HepG2 (cell line): ENCODE data around the gene UEVLD. TPM values are rescaled to one million over a fixed set of nuclear protein-coding genes. Genes with fewer than 3 reads are reported as not detected.

Source experiments
- BRD4 ChIP-seq: sonication (generic); formaldehyde crosslinking; IDR thresholded peaks from 2 replicates; pipeline ENCODE4 v1.4.0; 2020; ENCODE audit warnings: missing genetic modification reagents
- CSRNP1 ChIP-seq: sonication (generic); formaldehyde crosslinking; IDR thresholded peaks from 2 replicates; pipeline ENCODE4 v1.8.1; 2023; ENCODE audit warnings: mild to moderate bottlenecking, missing genetic modification reagents
- EEA1 ChIP-seq: sonication (generic); formaldehyde crosslinking; IDR thresholded peaks from 2 replicates; pipeline ENCODE4 v1.5.1; 2020; ENCODE audit warnings: mild to moderate bottlenecking, missing genetic modification reagents, borderline replicate concordance
- KLF13 ChIP-seq: sonication (generic); formaldehyde crosslinking; IDR thresholded peaks from 2 replicates; pipeline ENCODE4 v1.4.0; 2020; ENCODE audit warnings: mild to moderate bottlenecking, missing genetic modification reagents
- NCOR1 ChIP-seq: fragments of 200-600 bp; sonication (generic); IDR thresholded peaks from 2 replicates; pipeline ENCODE4 v1.7.0; 2017; ENCODE audit warnings: antibody characterized with exemption, low read length, borderline replicate concordance
- NFIB ChIP-seq: sonication (generic); formaldehyde crosslinking; IDR thresholded peaks from 2 replicates; pipeline ENCODE4 v1.9.0; 2021; ENCODE audit warnings: missing genetic modification reagents, mild to moderate bottlenecking, borderline replicate concordance
- RFX5 ChIP-seq: IDR thresholded peaks from 2 replicates; pipeline ENCODE4 v1.6.1; 2011; ENCODE audit warnings: low read depth, low read length, improper control_type of control experiment
- SMAD1 ChIP-seq: sonication (generic); formaldehyde crosslinking; IDR thresholded peaks from 2 replicates; pipeline ENCODE4 v1.4.0; 2020; ENCODE audit warnings: missing genetic modification reagents, low read depth, mild to moderate bottlenecking, borderline replicate concordance
- SSRP1 ChIP-seq: IDR thresholded peaks from 2 replicates; pipeline ENCODE4 v1.6.1; 2016; ENCODE audit warnings: control low read depth
- ZBTB39 ChIP-seq: sonication (generic); formaldehyde crosslinking; IDR thresholded peaks from 2 replicates; pipeline ENCODE4 v1.5.0; 2020; ENCODE audit warnings: missing genetic modification reagents
- ZNF614 ChIP-seq: IDR thresholded peaks from 2 replicates; pipeline ENCODE4 v1.6.1; 2018; ENCODE audit warnings: missing biosample characterization, missing genetic modification reagents, inconsistent platforms, borderline replicate concordance
- ZNF747 ChIP-seq: sonication (generic); formaldehyde crosslinking; IDR thresholded peaks from 2 replicates; pipeline ENCODE4 v1.8.1; 2023; ENCODE audit warnings: missing genetic modification reagents, mild to moderate bottlenecking, borderline replicate concordance
- ZNF879 ChIP-seq: sonication (generic); formaldehyde crosslinking; IDR thresholded peaks from 2 replicates; pipeline ENCODE4 v1.8.1; 2023; ENCODE audit warnings: missing genetic modification reagents
- polyA plus RNA-seq, 8 experiments: library from polyadenylated mRNA; depleted of rRNA in 3 of 8; stranded (reverse) in 7 of 8; unstranded in 1 of 8; fragments of >200 nt; fragmentation: Illumina TruSeq in 4 of 8; extraction: Trizol in 4 of 8; gene quantifications; 2 replicates each; pipeline versions ENCODE4 v1.2.1 to v1.2.3, GENCODE V29; 2011 to 2016; ENCODE audit warnings: low read depth in 4 of 8, missing spikeins in 1 of 8, mixed read lengths in 1 of 8; ENCODE audit not compliant: insufficient read depth in 1 of 8
- total RNA-seq, 5 experiments: library from RNA; depleted of rRNA; stranded (reverse); fragments of >200 nt; fragmentation: Illumina TruSeq; extraction: Trizol; gene quantifications; 2 replicates each; pipeline ENCODE4 v1.2.3, GENCODE V29; 2016; ENCODE audit warnings: low read depth in 1 of 5
- TF ChIP-seq, protein P1 (sequence below): sonication (generic); formaldehyde crosslinking; IDR thresholded peaks from 2 replicates; pipeline ENCODE4 v1.4.0; 2020; ENCODE audit warnings: missing genetic modification reagents, borderline replicate concordance

Gene UEVLD
- total and polyA plus RNA-seq, 2 of the 13 experiments (the other 11 are each of a cell fraction or from before 2014, with no cell fraction given), result 5.7 to 13.7 TPM

GRCh38 chr11:18634140-18635032 is 45.9 kb upstream of the UEVLD start, which contains the start of gene SPTY2D1 (continued):
- TF ChIP-seq ZBTB39 (no peak), ZNF614 (CRISPR knock-in tag) (0 out of 2 replicates have a peak, but pooled peaks have one; percentile 56), NCOR1 (no peak), RFX5 (0 out of 2 replicates have a peak, but pooled peaks have one; percentile 27), ZNF879 (no peak), SSRP1 (CRISPR knock-in tag) (no peak), BRD4 (CRISPR knock-in tag) (no peak), NFIB (no peak), ZNF747 (CRISPR knock-in tag) (peak; percentile 92), KLF13 (CRISPR knock-in tag) (no peak), CSRNP1 (CRISPR knock-in tag) (no peak; the same call in 1 of the 2 replicates), SMAD1 (no peak), EEA1 (CRISPR knock-in tag) (no peak)
- TF ChIP-seq, protein P1, sequence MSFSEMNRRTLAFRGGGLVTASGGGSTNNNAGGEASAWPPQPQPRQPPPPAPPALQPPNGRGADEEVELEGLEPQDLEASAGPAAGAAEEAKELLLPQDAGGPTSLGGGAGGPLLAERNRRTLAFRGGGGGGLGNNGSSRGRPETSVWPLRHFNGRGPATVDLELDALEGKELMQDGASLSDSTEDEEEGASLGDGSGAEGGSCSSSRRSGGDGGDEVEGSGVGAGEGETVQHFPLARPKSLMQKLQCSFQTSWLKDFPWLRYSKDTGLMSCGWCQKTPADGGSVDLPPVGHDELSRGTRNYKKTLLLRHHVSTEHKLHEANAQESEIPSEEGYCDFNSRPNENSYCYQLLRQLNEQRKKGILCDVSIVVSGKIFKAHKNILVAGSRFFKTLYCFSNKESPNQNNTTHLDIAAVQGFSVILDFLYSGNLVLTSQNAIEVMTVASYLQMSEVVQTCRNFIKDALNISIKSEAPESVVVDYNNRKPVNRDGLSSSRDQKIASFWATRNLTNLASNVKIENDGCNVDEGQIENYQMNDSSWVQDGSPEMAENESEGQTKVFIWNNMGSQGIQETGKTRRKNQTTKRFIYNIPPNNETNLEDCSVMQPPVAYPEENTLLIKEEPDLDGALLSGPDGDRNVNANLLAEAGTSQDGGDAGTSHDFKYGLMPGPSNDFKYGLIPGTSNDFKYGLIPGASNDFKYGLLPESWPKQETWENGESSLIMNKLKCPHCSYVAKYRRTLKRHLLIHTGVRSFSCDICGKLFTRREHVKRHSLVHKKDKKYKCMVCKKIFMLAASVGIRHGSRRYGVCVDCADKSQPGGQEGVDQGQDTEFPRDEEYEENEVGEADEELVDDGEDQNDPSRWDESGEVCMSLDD, result no peak; the same call in 1 of the 2 replicates
